ENCODE measurements around the gene DENND4A.

GRCh38 chr15:65759441-65759840, 32.7 kb downstream of the DENND4A start:
- TF ChIP-seq POLR2A (IDR thresholded peaks at IDR 0.05; ENCODE audit: low read depth, low read length) (no peak), POLR2AphosphoS5 (IDR thresholded peaks at IDR 0.05; ENCODE audit: low read depth, low read length) (no peak)

Measured in GM12892 (cell line).